HG02870 (cell line): ENCODE results near the gene CRTC3.
"Not testable (repeated sequence)": the region's sequence is repeated elsewhere in the genome, so short reads cannot be mapped to it uniquely, and the experiment has no call there.

Source experiments
- ATAC-seq: cut with Tn5 transposase; IDR thresholded peaks from one replicate; pipeline ENCODE4 v1.9.1; 2021; ENCODE audit warnings: mild to moderate bottlenecking, moderate library complexity; ENCODE audit not compliant: unreplicated experiment

CRTC3 gene

DNA sequence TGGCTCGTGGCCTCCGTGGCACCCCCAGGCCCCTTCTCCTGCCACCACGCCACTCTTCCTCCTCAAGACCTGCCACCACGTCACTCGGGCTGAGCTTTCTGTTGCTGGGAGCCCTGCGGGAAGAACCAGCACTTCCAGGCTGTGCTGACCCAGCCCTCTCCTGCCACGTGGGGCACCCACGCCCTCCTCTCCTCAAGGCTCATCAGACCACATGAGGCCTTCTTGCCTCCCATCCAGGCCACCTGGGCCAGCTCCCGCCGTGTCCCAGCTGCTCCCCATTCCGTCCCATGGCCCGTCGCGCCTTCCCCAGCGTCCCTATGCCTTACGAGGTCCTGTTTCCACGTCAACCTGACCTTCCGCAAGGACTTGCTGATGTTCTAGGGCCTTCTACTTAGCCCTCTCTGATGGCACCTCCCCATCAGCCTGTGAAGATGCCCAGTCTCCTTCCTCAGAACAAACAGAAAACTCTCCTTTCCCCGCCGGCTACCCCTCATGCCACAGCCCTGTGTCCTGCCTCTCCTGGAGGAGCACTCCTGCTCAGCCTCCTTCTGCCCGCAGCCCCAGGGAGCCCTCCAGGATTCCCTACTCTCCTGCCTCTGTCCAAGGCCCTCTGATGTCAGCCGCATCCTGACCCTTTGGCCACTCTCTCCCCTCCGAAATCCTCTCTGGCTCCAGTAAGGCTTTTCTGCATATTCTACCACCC is 116.3 kb downstream of the CRTC3 start:
- ATAC-seq, result no peak

DNA sequence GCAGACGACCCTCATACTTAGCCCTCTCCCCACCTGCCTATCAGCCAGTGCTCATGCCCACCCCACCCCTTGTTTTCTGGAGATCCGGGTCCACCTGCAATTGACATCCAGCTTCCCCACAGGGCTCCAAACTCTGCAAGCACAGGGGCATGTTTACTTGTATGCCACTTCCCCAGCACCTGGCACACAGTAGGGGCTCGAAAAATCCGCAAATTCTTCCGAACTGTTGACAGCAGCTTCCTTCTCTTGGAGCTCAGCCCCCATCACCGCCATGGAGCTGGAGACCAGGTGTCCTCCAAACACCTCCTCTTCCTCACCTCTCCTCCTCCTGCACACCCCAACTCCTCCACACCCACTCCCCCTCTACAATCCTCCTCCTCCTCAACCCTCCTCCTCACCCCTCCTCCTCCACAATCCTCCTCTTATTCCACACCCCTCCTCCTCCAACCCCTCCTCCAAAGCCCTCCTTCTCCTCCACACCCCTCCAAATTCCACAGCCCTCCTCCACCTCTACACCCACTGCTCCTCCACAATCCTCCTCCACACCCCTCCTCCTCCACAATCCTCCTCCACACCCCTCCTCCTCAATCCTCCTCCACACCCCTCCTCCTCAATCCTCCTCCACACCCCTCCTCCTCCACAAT is 117.1 kb downstream of the CRTC3 start:
- no peak for ATAC-seq

DNA sequence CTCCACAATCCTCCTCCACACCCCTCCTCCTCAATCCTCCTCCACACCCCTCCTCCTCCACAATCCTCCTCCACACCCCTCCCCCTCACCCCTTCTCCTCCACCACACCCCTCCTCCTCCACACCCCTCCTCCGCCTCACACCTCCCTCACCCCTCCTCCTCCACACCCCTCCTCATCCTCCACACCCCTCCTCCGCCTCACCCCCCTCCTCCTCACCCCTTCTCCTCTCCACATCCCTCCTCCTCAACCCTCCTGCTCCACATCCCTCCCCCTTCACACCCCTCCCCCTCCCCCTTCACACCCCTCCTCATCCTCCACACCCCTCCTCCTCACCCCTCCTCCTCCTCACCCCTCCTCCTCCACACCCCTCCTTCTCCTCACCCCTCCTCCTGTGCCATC is 117.6 kb downstream of the CRTC3 start:
- no peak for ATAC-seq

DNA sequence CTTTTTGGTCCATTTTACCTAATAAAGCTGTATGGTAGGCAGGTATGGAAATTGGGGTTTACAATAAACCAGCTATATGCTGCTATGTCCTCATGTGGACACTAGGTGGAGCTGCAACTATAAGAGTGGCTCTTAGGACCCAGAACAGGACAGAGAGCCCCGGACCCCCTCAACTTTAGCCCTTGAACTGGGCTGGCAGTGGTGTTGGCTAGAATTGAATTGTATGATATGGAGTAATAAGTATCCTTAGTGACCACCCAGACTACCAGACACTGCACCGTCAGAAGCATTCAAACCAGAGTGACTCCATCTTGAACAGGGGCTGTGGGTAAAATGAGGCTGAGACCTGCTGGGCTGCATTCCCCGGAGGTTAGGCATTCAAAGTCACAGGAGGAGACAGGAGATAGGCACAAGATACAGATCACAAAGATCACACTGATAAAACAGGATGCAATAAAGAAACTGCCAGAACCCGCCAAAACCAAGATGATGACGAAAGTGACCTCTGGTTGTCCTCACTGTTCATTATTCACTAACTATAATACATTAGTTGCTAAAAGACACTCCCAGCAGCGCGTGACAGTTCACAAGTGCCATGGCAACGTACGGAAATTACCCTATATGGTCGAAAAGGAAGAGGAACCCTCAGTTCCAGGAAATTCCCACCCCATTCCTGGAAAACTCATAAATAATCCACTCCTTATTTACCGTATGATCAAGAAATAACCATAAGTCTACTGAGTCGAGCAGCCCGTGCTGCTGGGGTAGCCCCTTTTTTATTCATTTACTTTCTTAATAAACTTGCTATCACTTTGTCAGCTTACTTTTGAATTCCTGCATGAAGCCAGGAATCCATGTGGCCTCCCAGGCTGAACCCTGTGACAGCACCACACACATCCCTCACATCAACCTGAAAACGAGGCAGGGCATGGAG is 118.7 kb downstream of the CRTC3 start:
- ATAC-seq, result peak; percentile 54

DNA sequence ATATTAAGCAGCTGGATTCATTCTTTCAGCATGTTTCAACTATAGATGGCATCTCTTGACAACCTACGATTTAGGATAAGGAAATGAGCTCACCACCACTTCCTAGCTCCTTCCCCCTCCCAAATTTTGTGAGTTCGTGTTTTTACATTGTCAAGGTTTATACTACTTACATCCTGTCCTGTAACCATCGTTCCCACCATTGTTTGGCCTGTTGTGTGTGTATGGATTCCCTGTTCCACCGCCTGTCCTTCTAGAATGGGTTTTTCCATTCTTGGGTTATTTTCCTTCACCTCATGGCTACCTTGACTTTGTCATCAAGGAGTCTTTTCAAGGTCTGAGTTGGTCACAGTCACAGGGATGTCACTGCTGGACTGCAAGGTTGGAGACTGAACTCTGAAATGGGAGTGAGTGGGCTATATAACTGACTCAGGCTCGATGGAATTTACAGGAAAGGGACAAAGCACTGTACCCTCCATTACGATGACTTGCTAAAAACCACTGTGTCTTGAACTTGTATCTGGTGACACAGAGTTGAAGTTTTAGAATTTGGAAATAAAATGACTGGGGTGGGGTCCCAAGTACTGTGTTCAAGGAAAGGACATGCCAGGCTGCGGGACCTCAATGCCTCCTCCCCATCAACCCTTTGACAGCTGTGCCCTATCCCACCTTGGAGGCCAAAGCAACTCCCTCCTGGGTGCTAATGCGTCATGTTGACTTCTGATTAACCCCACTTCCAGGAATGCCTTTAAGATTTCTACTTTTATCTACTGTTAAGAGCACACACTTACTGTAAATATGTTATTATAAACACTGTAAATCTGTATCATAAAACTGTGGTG is 120.6 kb downstream of the CRTC3 start:
- ATAC-seq, result no peak

DNA sequence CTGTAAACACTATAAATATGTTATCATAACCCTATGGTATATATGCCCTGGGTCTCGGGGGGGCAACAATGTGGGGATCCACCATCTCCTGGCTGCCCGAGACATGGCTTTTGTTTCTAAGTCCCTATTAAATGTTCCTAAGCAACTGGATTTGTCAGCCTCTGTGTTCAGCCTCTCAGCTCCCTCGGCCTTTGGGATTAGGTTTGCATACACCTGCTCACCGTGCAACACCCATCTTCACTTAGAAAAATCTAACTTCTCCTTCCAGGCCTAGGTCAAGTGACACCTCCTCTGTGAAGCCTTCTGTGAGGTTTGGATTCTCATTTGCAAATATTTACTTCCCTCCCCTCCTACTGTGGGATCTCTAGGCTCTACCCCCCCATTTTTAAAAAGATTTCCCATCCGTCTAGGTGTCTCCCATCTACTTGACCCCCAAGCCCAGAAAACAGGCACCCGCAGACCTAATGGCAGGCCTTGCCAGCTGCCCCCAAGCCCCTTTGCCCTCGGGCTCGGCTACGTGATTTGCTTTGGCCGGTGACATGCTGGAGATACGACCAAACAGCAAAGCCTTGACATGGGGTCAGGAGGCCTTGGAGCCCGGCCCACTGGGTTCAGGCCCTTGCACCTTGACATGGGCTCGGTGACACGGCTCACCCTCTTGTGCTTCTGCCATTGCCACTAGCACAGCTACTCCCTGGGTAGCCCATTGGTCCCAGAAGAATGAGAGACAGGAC is 121.4 kb downstream of the CRTC3 start:
- ATAC-seq, result no peak

DNA sequence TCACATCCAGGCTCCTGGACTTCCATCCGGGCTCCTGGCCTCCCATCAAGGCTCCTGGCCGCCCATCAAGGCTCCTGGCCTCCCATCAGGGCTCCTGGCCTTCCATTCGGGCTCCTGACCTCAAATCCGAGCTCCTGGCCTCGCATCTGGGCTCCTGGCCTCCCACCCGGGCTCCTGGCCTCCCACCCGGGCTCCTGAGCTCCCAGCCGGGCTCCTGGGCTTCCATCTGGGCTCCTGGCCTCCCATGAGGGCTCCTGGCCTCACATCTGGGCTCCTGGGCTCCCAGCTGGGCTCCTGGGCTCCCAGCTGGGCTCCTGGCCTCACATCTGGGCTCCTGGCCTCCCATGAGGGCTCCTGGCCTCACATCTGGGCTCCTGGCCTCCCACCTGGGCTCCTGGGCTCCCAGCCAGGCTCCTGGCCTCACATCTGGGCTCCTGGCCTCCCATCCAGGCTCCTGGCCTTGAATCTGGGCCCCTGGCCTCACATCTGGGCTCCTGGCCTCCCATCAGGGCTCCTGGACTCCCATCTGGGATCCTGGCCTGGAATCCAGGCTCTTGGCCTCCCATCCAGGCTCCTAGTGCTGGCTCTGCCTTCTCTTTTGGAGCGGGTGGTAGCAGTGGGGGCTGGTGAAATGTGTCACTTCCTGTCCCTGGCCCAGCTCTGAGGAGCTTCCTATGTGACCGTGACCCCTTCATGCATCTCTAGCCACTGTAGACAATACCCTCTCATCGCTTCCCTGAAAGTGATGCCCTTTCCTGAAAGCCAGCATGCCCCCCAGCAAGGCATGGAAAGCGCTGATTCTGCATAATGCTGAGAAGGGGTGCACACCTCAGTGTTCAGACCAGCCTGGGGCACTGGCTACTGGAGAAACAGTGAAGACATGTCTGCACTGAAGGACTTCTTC is 124.8 kb downstream of the CRTC3 start:
- ATAC-seq, result no peak

DNA sequence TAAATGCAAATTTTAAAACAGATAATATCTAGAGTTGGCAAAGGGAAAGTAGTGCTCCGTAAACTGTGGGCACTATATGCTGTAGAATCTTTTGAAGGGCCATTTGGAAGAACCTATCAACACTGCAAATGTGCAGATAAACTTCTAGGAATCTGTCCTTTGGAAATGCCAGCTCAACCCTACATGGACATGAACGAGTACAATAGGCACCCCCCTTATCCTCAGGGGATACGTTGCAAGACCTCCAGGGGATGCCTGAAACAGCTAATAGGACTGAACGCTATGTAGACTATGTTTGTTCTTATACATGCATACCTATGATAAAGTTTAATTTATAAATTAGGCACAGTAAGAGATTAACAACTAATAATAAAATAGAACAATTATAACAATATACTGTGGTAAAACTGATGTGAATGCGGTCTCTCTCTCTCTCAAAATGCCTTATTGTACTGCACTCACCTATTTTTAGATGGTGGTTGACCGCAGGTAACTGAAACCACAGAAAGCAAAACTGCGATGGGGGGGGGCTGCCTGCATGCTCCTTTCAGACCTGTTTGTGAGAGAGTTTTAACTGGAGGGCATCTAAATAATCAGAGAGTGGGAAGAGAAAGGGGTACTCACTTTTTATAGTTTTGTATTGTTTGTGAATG is 127.9 kb downstream of the CRTC3 start:
- ATAC-seq, result peak; percentile 30

DNA sequence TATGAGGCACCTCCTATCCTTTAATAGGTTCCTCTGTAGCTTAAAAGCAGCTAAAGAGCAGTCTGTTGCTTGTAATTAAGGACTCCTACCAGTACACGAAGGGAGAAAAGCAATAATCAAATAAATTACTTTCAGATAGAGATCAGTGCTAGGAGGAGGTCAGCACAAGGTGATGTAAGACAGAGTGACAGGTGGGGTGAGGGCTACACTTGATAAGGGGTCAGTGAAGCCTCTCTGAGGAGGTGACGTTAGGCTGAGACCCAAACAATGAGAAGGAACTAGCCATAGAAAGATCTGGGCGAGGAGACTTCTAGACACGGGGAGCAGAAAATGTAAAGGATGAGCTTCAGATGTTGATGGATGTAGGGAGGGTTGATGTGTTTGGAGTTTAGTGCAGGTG is 129.8 kb downstream of the CRTC3 start:
- ATAC-seq, result no peak

DNA sequence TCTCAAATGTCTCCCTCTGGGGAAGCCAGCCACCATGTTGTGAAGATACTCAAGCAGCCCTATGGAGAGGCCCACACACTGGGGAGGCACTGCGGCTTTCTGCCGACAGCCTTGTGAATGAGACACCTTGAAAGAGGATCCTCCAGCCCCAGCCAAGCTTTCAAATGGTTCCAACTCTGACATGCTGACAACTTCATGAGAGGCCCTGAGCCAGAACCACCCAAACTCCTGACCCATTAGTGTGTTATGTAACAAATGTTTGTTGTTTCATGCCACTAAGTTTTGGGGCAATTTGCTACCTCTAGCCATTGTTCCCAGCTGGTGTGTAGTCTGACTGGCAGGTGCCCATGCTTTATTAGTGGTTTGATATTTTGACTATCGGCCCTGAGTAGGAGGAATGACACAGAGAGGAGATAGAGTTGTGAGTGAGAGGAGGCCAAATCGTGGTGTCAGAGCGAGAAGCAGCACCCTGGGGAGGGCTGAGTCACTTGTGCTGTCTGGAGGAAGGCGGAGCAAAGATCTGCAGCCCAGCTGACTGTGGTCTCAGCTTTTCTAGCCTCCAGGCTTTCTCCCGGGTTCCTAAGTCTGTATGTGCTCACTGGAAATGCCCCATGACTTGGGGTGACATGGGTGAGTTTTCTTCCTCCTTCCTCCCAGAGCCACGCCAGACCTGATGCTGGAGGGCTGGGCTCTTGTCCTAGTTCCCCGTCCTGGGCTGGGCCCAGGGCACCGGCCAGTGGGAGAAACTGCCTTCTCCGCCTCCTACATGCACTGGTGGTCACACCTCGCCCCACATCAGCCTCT is 130.7 kb downstream of the CRTC3 start:
- peak; percentile 54 for ATAC-seq

DNA sequence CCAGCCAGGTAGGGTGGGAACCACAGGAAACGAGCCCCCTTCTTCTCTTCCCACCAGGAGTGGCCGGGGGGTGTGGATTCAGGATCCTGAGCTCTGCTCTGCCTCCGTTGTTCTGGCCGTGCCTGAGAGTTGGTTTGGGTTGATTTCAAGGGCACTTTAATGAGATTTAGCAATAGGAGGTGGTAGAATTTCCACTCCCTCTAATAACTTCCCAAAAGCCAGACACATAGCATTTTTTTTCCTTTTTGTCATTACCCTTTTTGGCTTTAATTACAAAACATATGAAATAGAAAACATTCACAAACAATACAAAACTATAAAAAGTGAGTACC is 131.2 kb downstream of the CRTC3 start:
- ATAC-seq, result not testable (repeated sequence)

DNA sequence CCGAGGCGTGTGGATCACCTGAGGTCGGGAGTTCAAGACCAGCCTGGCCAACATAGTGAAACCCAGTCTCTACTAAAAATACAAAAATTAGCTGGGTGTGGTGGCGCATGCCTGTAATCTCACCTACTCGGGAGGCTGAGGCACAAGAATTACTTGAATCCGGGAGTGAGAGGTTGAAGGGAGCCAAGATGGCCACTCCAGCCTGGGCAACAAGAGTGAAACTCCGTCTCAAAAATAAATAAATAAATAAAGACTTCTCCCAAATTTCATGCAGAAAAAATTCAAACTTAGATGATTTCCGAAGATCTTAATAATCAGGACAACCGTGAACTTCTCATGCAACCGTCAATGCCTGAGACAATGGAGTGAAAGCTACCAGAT is 134.3 kb downstream of the CRTC3 start:
- ATAC-seq, result not testable (repeated sequence)

DNA sequence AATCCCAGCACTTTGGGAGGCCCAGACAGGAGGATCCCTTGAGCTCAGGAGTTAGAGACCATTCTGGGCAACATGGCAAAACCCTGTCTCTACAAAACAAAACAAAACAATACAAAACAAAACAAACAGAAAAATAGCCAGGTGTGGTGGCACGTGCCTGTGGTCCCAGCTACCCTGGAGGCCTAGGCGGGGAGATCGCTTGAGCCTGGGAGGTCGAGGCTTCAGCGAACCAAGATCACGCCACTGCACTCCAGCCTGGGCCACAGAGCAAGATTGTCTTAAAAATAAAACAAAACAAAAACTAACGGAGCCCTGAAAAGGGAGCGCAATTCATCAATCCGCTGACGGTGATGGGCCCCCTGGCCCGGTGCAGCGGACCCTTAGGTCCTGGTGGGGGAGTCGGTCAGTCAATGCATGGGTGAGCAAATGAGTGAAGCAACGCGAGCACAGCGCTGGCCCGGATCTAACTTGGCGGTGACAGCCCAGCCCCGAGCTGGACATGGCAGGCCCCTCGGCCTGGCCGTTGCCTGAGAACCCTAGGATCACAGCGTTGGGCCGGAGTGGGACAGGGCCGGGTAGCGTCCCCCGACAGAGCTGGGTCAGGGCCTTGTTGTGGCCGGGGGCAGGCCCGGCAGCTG is 135.0 kb downstream of the CRTC3 start:
- ATAC-seq, result peak; percentile 4

DNA sequence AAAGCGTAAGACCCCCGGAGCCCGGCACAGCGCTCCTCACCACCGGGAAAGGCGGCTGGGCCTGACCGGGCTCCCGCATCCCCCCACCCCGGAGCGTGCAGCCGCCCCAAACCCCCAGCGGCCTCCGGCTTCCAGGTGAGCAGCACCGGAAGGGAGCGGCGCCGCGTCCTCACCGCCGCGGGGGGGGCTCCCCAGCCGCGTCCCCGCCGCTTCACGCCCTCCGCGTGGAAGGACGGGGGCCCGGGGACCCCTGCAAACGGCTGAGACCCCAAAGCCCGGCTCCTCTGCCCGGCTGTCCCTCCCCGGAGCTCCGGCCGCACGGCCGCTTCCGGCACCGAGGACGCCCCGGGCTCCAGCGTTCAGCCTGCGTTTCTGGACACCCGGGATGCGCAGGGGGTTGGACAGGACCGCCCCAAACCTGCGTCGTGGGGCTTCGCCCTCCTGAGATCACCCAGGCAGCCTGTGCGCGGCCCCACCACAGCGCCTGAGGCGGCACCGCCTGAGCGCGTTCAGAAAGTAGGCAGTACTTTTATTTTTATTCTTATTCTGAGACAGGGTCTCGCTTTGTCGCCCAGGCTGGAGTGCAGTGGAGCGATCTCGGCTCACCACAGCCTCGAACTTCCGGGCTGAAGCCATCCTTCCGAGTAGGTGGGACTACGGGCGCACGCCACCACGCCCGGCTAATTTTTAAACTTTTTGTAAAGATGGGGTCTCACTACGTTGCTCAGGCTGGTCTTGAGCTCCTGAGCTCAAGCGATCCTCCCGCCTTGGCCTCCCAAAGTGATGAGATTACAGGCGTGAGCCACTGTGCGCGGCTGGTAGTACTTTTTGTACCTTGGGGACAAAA is 135.8 kb downstream of the CRTC3 start:
- peak; percentile 62 for ATAC-seq

DNA sequence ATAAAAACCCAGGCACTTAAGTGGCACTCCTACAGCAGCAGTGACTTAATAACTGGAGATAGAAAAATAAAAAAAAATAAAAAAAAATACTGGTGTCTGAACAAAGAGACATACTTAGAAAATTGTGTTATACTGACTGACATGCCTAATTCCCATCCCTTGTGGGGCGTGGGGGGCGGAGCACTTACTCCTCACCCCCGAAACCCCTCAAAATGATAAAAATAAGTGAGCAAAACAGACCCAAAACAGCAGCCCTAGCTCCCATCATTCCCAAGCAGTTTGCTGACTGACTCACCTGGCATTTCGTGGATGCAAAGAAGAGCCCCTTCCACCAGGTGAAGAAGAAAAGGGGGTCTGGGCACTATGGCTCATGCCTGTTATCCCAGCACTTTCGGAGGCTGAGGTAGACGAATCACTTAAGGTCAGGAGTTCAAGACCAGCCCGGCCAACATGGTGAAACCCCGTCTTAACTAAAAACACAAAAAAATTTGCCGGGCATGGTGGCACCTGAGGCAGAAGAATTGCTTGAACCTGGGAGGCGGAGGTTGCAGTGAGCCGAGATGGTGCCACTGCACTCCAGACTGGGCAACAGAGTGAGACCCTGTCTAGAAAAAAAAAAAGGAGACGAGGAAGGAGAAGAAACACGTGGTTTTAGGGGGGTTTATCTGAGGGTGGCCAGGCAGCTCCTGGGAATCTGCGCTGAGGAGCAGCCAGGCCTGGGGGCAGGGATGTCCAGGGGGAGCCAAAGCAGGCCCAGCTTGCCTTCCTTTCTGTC is 136.6 kb downstream of the CRTC3 start:
- ATAC-seq, result no peak
